Stomach (tissue), 4 donors: ENCODE data around the gene MDM2.

Source experiments
- POLR2A ChIP-seq, 4 donors: fragments of 450-650 bp; IDR thresholded peaks; one replicate each; pipeline ENCODE4 v1.6.1; 2016; ENCODE audit warnings: antibody characterized with exemption in 4 of 4, control low read depth in 2 of 4, mild to moderate bottlenecking in 1 of 4, moderate library complexity in 1 of 4
- TF ChIP-seq, protein P1 (sequence below), 7 experiments: fragments of 450-650 bp in 4 of 7; fragments of 200-600 bp in 3 of 7; sonication (generic) in 3 of 7; IDR thresholded peaks; one replicate each; pipeline ENCODE4 v1.5.1; 2016 to 2019; ENCODE audit warnings: antibody characterized with exemption in 7 of 7, control low read depth in 2 of 7, mild to moderate bottlenecking in 1 of 7

DNA sequence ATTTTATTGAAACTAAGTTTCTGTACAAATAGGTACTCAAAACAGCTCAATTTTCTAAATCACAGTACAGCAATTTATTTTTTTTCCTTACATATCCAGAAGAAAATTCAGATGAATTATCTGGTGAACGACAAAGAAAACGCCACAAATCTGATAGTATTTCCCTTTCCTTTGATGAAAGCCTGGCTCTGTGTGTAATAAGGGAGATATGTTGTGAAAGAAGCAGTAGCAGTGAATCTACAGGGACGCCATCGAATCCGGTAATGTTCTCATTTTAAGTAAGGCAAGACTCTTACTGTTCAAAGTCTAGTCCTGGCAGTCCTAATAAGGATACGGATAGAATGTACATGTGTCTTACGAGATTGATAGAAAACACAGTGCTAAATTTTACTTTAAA, 20.7 kb downstream of the MDM2 start:
- TF ChIP-seq, protein P1, sequence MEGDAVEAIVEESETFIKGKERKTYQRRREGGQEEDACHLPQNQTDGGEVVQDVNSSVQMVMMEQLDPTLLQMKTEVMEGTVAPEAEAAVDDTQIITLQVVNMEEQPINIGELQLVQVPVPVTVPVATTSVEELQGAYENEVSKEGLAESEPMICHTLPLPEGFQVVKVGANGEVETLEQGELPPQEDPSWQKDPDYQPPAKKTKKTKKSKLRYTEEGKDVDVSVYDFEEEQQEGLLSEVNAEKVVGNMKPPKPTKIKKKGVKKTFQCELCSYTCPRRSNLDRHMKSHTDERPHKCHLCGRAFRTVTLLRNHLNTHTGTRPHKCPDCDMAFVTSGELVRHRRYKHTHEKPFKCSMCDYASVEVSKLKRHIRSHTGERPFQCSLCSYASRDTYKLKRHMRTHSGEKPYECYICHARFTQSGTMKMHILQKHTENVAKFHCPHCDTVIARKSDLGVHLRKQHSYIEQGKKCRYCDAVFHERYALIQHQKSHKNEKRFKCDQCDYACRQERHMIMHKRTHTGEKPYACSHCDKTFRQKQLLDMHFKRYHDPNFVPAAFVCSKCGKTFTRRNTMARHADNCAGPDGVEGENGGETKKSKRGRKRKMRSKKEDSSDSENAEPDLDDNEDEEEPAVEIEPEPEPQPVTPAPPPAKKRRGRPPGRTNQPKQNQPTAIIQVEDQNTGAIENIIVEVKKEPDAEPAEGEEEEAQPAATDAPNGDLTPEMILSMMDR (IDR thresholded peaks at IDR 0.05): no peak
- TF ChIP-seq POLR2A (IDR thresholded peaks at IDR 0.05): no peak
